IMR-90 (cell line): ENCODE results near the gene BPIFB2. TPM values are rescaled to one million over a fixed set of nuclear protein-coding genes. Genes with fewer than 3 reads are reported as not detected.

ENCODE experiments used
- ATAC-seq: fragments of 200-7000 bp; cut with Tn5 transposase; 2 replicates; pipeline ENCODE4 v1.9.1; 2020; ENCODE audit warnings: low read depth, mild to moderate bottlenecking, moderate library complexity
- BruUV-seq: library from RNA; stranded (reverse); fragments of 400-500 nt; replicated peaks from 2 replicates; lab custom pipeline; 2021; lab: Mats Ljungman, UMichigan
- CTCF ChIA-PET: fragments of 300-600 bp; formaldehyde crosslinking; extraction: SDS; loops from one replicate; lab custom pipeline; 2021; ENCODE audit warnings: antibody characterized with exemption; lab: Yijun Ruan, JAX
- POLR2A ChIA-PET: fragments of 300-600 bp; sonication (Branson Sonifier 250); formaldehyde crosslinking; loops from one replicate; lab custom pipeline; 2022; ENCODE audit warnings: antibody characterized with exemption; ENCODE audit not compliant: unreplicated experiment; lab: Charles Lee
- DNase-seq: peaks from one replicate; pipeline ENCODE4 v3.0.0; 2013
- H2AFZ ChIP-seq: replicated peaks from 2 replicates; pipeline ENCODE3; 2013; ENCODE audit warnings: low read length, mild to moderate bottlenecking; ENCODE audit not compliant: poor library complexity
- H2AK5ac ChIP-seq: 2 replicates; pipeline ENCODE4 v1.6.1; 2013; ENCODE audit warnings: low read depth, low read length, inconsistent platforms
- H2AK9ac ChIP-seq: replicated peaks from 2 replicates; pipeline ENCODE3; 2013; ENCODE audit warnings: mild to moderate bottlenecking, low read depth, low read length, moderate library complexity; ENCODE audit not compliant: poor library complexity
- H2BK120ac ChIP-seq: 2 replicates; pipeline ENCODE4 v1.6.1; 2013; ENCODE audit warnings: low read depth, low read length, inconsistent platforms
- H2BK15ac ChIP-seq: 3 replicates; pipeline ENCODE4 v1.6.1; 2013; ENCODE audit warnings: low read depth, low read length, inconsistent platforms
- H2BK20ac ChIP-seq: 2 replicates; pipeline ENCODE4 v1.6.1; 2013; ENCODE audit warnings: low read depth, mild to moderate bottlenecking, inconsistent platforms, low read length, moderate library complexity
- H2BK5ac ChIP-seq: 2 replicates; pipeline ENCODE4 v1.6.1; 2013; ENCODE audit warnings: mild to moderate bottlenecking, low read depth, low read length, inconsistent platforms; ENCODE audit not compliant: poor library complexity, severe bottlenecking
- H3K14ac ChIP-seq: replicated peaks from 2 replicates; pipeline ENCODE4 v1.6.1; 2013; ENCODE audit warnings: low read depth, low read length, inconsistent platforms
- H3K18ac ChIP-seq: 2 replicates; pipeline ENCODE4 v1.6.1; 2013; ENCODE audit warnings: low read depth, low read length, control low read depth
- H3K23ac ChIP-seq: 2 replicates; pipeline ENCODE4 v1.6.1; 2013; ENCODE audit warnings: low read depth, low read length, inconsistent platforms
- H3K27ac ChIP-seq: 2 replicates; pipeline ENCODE4 v1.5.1; 2013; ENCODE audit warnings: mild to moderate bottlenecking, control low read depth, low read length; ENCODE audit not compliant: insufficient read depth
- H3K27me3 ChIP-seq: 2 replicates; pipeline ENCODE4 v1.6.1; 2013; ENCODE audit warnings: low read length; ENCODE audit not compliant: control insufficient read depth, insufficient read depth
- H3K36me3 ChIP-seq: 2 replicates; pipeline ENCODE4 v1.6.1; 2013; ENCODE audit warnings: low read length, mixed read lengths; ENCODE audit not compliant: control insufficient read depth, insufficient read depth
- H3K4ac ChIP-seq: 2 replicates; pipeline ENCODE4 v1.6.1; 2013; ENCODE audit warnings: low read depth, low read length, inconsistent platforms
- H3K4me1 ChIP-seq: 2 replicates; pipeline ENCODE4 v1.6.1; 2013; ENCODE audit warnings: low read length, mixed read lengths; ENCODE audit not compliant: control insufficient read depth, insufficient read depth
- H3K4me2 ChIP-seq: 2 replicates; pipeline ENCODE4 v1.6.1; 2013; ENCODE audit warnings: low read depth, mild to moderate bottlenecking, control low read depth, low read length, moderate library complexity
- H3K4me3 ChIP-seq: 2 replicates; pipeline ENCODE4 v1.5.1; 2013; ENCODE audit warnings: low read depth, mild to moderate bottlenecking, control low read depth, low read length, moderate library complexity; ENCODE audit not compliant: insufficient read depth
- H3K56ac ChIP-seq: 2 replicates; pipeline ENCODE4 v1.6.1; 2013; ENCODE audit warnings: low read length, inconsistent platforms; ENCODE audit not compliant: insufficient read depth; ENCODE audit errors: extremely low read depth
- H3K79me1 ChIP-seq, 2 experiments: 2 replicates each; pipeline ENCODE4 v1.6.1; 2013; ENCODE audit warnings: low read length in 2 of 2, inconsistent platforms in 1 of 2, low read depth in 1 of 2
- H3K9ac ChIP-seq: 2 replicates; pipeline ENCODE4 v1.6.1; 2013; ENCODE audit warnings: low read depth, low read length, control low read depth
- H3K9me1 ChIP-seq: 2 replicates; pipeline ENCODE4 v1.6.1; 2013; ENCODE audit warnings: low read length, inconsistent platforms; ENCODE audit not compliant: insufficient read depth
- H3K9me3 ChIP-seq: 2 replicates; pipeline ENCODE4 v1.6.1; 2013; ENCODE audit warnings: low read length; ENCODE audit not compliant: control insufficient read depth, insufficient read depth
- H4K20me1 ChIP-seq: 2 replicates; pipeline ENCODE4 v1.6.1; 2013; ENCODE audit warnings: low read length, inconsistent platforms; ENCODE audit not compliant: insufficient read depth
- H4K5ac ChIP-seq: 2 replicates; pipeline ENCODE4 v1.6.1; 2013; ENCODE audit warnings: mild to moderate bottlenecking, low read depth, low read length, control low read depth
- H4K8ac ChIP-seq, 2 experiments: 2 replicates each; pipeline ENCODE4 v1.6.1; 2013; ENCODE audit warnings: low read depth in 2 of 2, low read length in 2 of 2, control low read depth in 1 of 2, inconsistent platforms in 1 of 2
- H4K91ac ChIP-seq: 2 replicates; pipeline ENCODE4 v1.6.1; 2013; ENCODE audit warnings: low read depth, low read length, inconsistent platforms; ENCODE audit not compliant: insufficient read depth
- BHLHE40 ChIP-seq: fragments of 150-350 bp; IDR thresholded peaks from 2 replicates; pipeline ENCODE4 v1.6.1; 2016; ENCODE audit warnings: mild to moderate bottlenecking, low read depth, low read length
- CEBPB ChIP-seq: IDR thresholded peaks from 2 replicates; pipeline ENCODE4 v1.6.1; 2012; ENCODE audit warnings: low read depth, low read length, improper control_type of control experiment
- CHD1 ChIP-seq: IDR thresholded peaks from 2 replicates; pipeline ENCODE4 v1.6.1; 2012; ENCODE audit warnings: low read depth, low read length, improper control_type of control experiment
- CTCF ChIP-seq: conservative IDR thresholded peaks from 2 replicates; pipeline ENCODE4 v1.5.1; 2012; ENCODE audit warnings: mild to moderate bottlenecking, low read depth, low read length, improper control_type of control experiment
- FOS ChIP-seq: fragments of 150-350 bp; IDR thresholded peaks from 2 replicates; pipeline ENCODE4 v1.6.1; 2016; ENCODE audit warnings: low read depth, low read length
- MAFK ChIP-seq: IDR thresholded peaks from 2 replicates; pipeline ENCODE4 v1.6.1; 2012; ENCODE audit warnings: low read depth, low read length, improper control_type of control experiment
- MAZ ChIP-seq: IDR thresholded peaks from 2 replicates; pipeline ENCODE4 v1.6.1; 2012; ENCODE audit warnings: low read depth, mild to moderate bottlenecking, low read length, improper control_type of control experiment, moderate library complexity, borderline replicate concordance
- MXI1 ChIP-seq: IDR thresholded peaks from 2 replicates; pipeline ENCODE4 v1.6.1; 2012; ENCODE audit warnings: low read depth, mild to moderate bottlenecking, low read length, moderate library complexity, borderline replicate concordance
- NFE2L2 ChIP-seq: fragments of 150-350 bp; IDR thresholded peaks from 2 replicates; pipeline ENCODE4 v1.6.1; 2016; ENCODE audit warnings: low read depth, mild to moderate bottlenecking, low read length
- POLR2A ChIP-seq: IDR thresholded peaks from 2 replicates; pipeline ENCODE4 v1.6.1; 2012; ENCODE audit warnings: mild to moderate bottlenecking, low read depth, low read length
- RAD21 ChIP-seq: IDR thresholded peaks from 2 replicates; pipeline ENCODE4 v1.6.1; 2012; ENCODE audit warnings: low read length, improper control_type of control experiment
- RCOR1 ChIP-seq: IDR thresholded peaks from 2 replicates; pipeline ENCODE4 v1.6.1; 2012; ENCODE audit warnings: mild to moderate bottlenecking, low read length, improper control_type of control experiment; ENCODE audit not compliant: insufficient replicate concordance
- RFX5 ChIP-seq: IDR thresholded peaks from 2 replicates; pipeline ENCODE4 v1.8.0; 2012; ENCODE audit warnings: low read depth, mild to moderate bottlenecking, low read length, moderate library complexity
- SMC3 ChIP-seq: fragments of 150-350 bp; IDR thresholded peaks from 2 replicates; pipeline ENCODE4 v1.6.1; 2016; ENCODE audit warnings: low read depth, mild to moderate bottlenecking, antibody characterized with exemption, low read length, moderate library complexity
- USF2 ChIP-seq: fragments of 150-350 bp; IDR thresholded peaks from 2 replicates; pipeline ENCODE4 v1.6.1; 2017; ENCODE audit warnings: mild to moderate bottlenecking, antibody characterized with exemption, low read length, low read depth
- WGBS, 2 experiments: methylation state at CpG; one replicate each; pipeline versions ENCODE4 v1.1.5 to v1.1.7; 2013; ENCODE audit warnings: missing lambda C conversion rate in 2 of 2; ENCODE audit not compliant: insufficient read length in 1 of 2; ENCODE audit errors: extremely low coverage in 2 of 2; 5-methylcytosine and 5-hydroxymethylcytosine counted together
- dilution Hi-C: fragments of 300-500 bp; cut with HindIII; formaldehyde crosslinking; loops from one replicate; pipeline ENCODE4 v1.14.3; 2018; ENCODE audit warnings: low sequenced_read_pairs; ENCODE audit not compliant: unreplicated experiment
- in situ Hi-C: fragments of 300-500 bp; cut with MboI; formaldehyde crosslinking; loops from 3 replicates; pipeline ENCODE4 v1.14.3; 2019; ENCODE audit warnings: low sequenced_read_pairs, inconsistent platforms, mixed read lengths
- intact Hi-C: fragments of 100-400 bp; cut with micrococcal nuclease; formaldehyde crosslinking; loops from 2 replicates; pipeline ENCODE4 v1.10.0; 2022
- polyA plus RNA-seq, 3 experiments: library from polyadenylated mRNA; depleted of rRNA; stranded (reverse); fragments of >200 nt; gene quantifications; 2 replicates each; pipeline ENCODE4 v1.2.3, GENCODE V29; 2012; ENCODE audit warnings: low replicate concordance in 1 of 3
- total RNA-seq: library from RNA; depleted of rRNA; stranded (reverse); fragments of >200 nt; gene quantifications from 2 replicates; pipeline ENCODE4 v1.2.3, GENCODE V29; 2012
- TF ChIP-seq, protein P1 (sequence below): fragments of 150-350 bp; IDR thresholded peaks from 2 replicates; pipeline ENCODE4 v1.6.1; 2016; ENCODE audit warnings: low read depth, mild to moderate bottlenecking, low read length, moderate library complexity, borderline replicate concordance

BPIFB2 gene
- total and polyA plus RNA-seq, 2 of the 4 experiments (the other 2 are of a cell fraction): not detected

- no peaks in the 10 kb centered on the region for H3K4me1 ChIP-seq
- ATAC-seq (no peak), DNase-seq (no peak)
- H4K20me1 ChIP-seq: no peaks in the 10 kb centered on the region
- ChIA-PET POLR2A (no interaction called here), CTCF (no interaction called here)
- H3K4me2 ChIP-seq: no peak overlapping the region
- intact Hi-C loops (no loop called here), dilution Hi-C loops (no loop called here), in situ Hi-C loops (no loop called here)
- H2BK5ac ChIP-seq: no peak overlapping the region
- H3K23ac ChIP-seq: no peak overlapping the region
- TF ChIP-seq RAD21: no peak
- no peak for TF ChIP-seq MAFK
- no peak for TF ChIP-seq CEBPB
- TF ChIP-seq CHD1: no peak
- TF ChIP-seq BHLHE40: no peak
- TF ChIP-seq, protein P1, sequence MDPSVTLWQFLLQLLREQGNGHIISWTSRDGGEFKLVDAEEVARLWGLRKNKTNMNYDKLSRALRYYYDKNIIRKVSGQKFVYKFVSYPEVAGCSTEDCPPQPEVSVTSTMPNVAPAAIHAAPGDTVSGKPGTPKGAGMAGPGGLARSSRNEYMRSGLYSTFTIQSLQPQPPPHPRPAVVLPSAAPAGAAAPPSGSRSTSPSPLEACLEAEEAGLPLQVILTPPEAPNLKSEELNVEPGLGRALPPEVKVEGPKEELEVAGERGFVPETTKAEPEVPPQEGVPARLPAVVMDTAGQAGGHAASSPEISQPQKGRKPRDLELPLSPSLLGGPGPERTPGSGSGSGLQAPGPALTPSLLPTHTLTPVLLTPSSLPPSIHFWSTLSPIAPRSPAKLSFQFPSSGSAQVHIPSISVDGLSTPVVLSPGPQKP: no peak
- TF ChIP-seq NFE2L2: no peak
- no peak for TF ChIP-seq CTCF
- no peak for TF ChIP-seq USF2
- no peak for TF ChIP-seq RFX5
- no peak for TF ChIP-seq MXI1
- no peak for TF ChIP-seq POLR2A
- no peak for TF ChIP-seq MAZ
- no peak for TF ChIP-seq RCOR1
- no peak for TF ChIP-seq SMC3
- TF ChIP-seq FOS: no peak
- H3K27ac ChIP-seq: no peak overlapping the region
- no peaks in the 10 kb centered on the region for H3K9me1 ChIP-seq
- no peak overlapping the region for H2AFZ ChIP-seq
- no peak overlapping the region for H3K18ac ChIP-seq
- no peak overlapping the region for H4K5ac ChIP-seq
- no peak overlapping the region for H2AK5ac ChIP-seq
- H3K9me3 ChIP-seq: 0 out of 2 replicates have a peak, but pooled peaks cover 2% of the 10 kb centered on the region
- no peak overlapping the region for H3K9ac ChIP-seq
- H3K56ac ChIP-seq: no peak overlapping the region
- no peaks in the 10 kb centered on the region for H3K79me1 ChIP-seq
- H2BK15ac ChIP-seq: no peak overlapping the region
- WGBS, 2 experiments: no CpG with 5 or more reads among the region's 2 CpGs
- no peak overlapping the region for H3K4ac ChIP-seq
- H2BK20ac ChIP-seq: no peak overlapping the region
- H4K91ac ChIP-seq: no peak overlapping the region
- no peak overlapping the region for H4K8ac ChIP-seq
- no peak overlapping the region for H2AK9ac ChIP-seq
- H3K27me3 ChIP-seq: no peaks in the 10 kb centered on the region
- H2BK120ac ChIP-seq: no peak overlapping the region
- no peak overlapping the region for H3K14ac ChIP-seq
- H3K4me3 ChIP-seq: no peak overlapping the region
- no peaks in the 10 kb centered on the region for H3K36me3 ChIP-seq
- BruUV-seq: no TSS peak
Observed at GRCh38 chr20:33042983-33043730, 35.7 kb downstream of the BPIFB2 start.
